Suprapubic skin (tissue), 4 donors: Measurements from ENCODE around the gene DCAF8. TPM values are rescaled to one million over a fixed set of nuclear protein-coding genes. Genes with fewer than 3 reads are reported as not detected.

Source experiments
- DNase-seq, 2 donors: peaks; one replicate each; pipeline ENCODE4 v3.0.0-alpha.2; 2019; ENCODE audit warnings: low spot score in 2 of 2
- H3K27ac ChIP-seq: fragments of 200-600 bp; sonication (generic); one replicate; pipeline ENCODE4 v1.5.1; 2019
- H3K27me3 ChIP-seq: fragments of 200-600 bp; sonication (generic); one replicate; pipeline ENCODE4 v1.5.1; 2019
- H3K36me3 ChIP-seq: fragments of 200-600 bp; sonication (generic); one replicate; pipeline ENCODE4 v1.5.1; 2019
- H3K4me1 ChIP-seq: fragments of 200-600 bp; sonication (generic); one replicate; pipeline ENCODE4 v1.5.1; 2019
- H3K4me3 ChIP-seq: fragments of 200-600 bp; sonication (generic); one replicate; pipeline ENCODE4 v1.5.1; 2019; ENCODE audit warnings: mild to moderate bottlenecking
- H3K9me3 ChIP-seq: fragments of 200-600 bp; sonication (generic); one replicate; pipeline ENCODE4 v1.5.1; 2019
- CTCF ChIP-seq, 2 donors: fragments of 200-600 bp in 1 of 2; fragments of 450-650 bp in 1 of 2; sonication (generic) in 1 of 2; IDR thresholded peaks; one replicate each; pipeline ENCODE4 v1.5.1; 2016 to 2019; ENCODE audit warnings: antibody characterized with exemption in 2 of 2, mild to moderate bottlenecking in 1 of 2, moderate library complexity in 1 of 2
- EP300 ChIP-seq: sonication (generic); formaldehyde crosslinking; IDR thresholded peaks from one replicate; pipeline ENCODE4 v1.6.1; 2017; ENCODE audit warnings: antibody characterized with exemption
- POLR2A ChIP-seq, 2 donors: fragments of 450-650 bp; IDR thresholded peaks; one replicate each; pipeline ENCODE4 v1.6.1; 2017; ENCODE audit warnings: antibody characterized with exemption in 2 of 2, mild to moderate bottlenecking in 2 of 2, moderate library complexity in 2 of 2
- POLR2AphosphoS5 ChIP-seq, 3 donors: sonication (generic); formaldehyde crosslinking; IDR thresholded peaks; one replicate each; pipeline ENCODE4 v1.6.1; 2017; ENCODE audit warnings: antibody characterized with exemption in 3 of 3
- WGBS: methylation state at CpG from one replicate; pipeline ENCODE4 v1.1.5; 2018; 5-methylcytosine and 5-hydroxymethylcytosine counted together
- total RNA-seq, 4 donors: library from RNA; depleted of rRNA; stranded (reverse); fragments of >200 nt; gene quantifications; one replicate each; pipeline ENCODE4 v1.1.0, GENCODE V29; 2016

Gene DCAF8
- total RNA-seq, 4 donors from 2014 or later = 98.3 to 402 (median 125) TPM

- Histone ChIP-seq H3K9me3 (no peaks in the 10 kb centered on the region), H3K36me3 (peaks cover 40% of the 10 kb centered on the region), H3K4me1 (peaks cover 61% of the 10 kb centered on the region), H3K4me3 (peak overlapping the region; percentile 8), H3K27ac (peak overlapping the region; percentile 25), H3K27me3 (no peaks in the 10 kb centered on the region)
- 56% methylated on average over 6 of the region's 6 CpGs for WGBS
- peak in 1 of 2 donors; percentile 44 for DNase-seq
- no peak for TF ChIP-seq POLR2A (IDR thresholded peaks at IDR 0.05)
- TF ChIP-seq EP300 = no peak
- TF ChIP-seq CTCF (IDR thresholded peaks at IDR 0.05) = no peak
- TF ChIP-seq POLR2AphosphoS5 (IDR thresholded peaks at IDR 0.05) = no peak
Observed at GRCh38 chr1:160208557-160209320, 53.6 kb downstream of the DCAF8 start.

DNA sequence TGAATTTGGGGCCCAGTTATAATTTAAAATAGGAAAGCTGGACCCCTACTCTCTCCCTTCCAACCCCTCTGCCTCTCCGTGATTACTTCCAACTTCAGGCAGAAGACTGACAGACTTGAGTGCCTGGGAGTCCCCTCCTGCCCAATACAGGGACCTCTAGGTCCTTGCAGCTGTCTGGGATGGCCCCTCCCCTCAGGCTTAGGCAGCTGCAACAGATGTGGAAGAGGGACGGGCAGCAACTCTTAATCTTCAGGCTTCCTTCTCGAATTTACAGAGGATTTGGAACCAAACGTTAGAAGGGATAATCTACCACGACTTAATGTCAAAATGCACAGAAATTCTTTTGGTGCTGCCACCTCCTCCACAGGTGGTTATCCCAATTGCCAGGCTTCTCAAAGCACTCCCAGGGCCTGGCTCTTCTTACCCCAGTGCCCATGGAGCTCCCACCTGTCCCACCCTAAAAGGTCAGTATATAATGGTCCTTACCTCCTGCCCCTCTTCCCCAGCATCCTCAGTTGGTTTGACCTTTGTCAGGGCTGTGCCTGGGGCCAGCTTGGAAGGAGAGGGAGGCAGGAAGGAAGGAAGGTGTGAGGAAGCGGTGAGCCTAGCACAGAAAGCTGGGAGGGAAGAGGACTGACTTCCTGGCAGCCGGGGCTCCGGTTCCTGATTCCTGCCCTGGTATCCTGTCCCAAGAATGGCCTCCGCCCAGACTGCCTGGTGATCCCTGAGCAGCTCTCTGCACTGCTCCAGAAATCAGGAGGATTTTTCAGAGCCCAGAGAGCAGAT lies 54.4 kb downstream of the DCAF8 start:
- H3K4me3 ChIP-seq = peak overlapping the region; percentile 8
- TF ChIP-seq POLR2A (IDR thresholded peaks at IDR 0.05) = no peak
- no peak for TF ChIP-seq CTCF (IDR thresholded peaks at IDR 0.05)
- peaks cover 32% of the 10 kb centered on the region for H3K36me3 ChIP-seq
- 56% methylated on average over 7 of the region's 9 CpGs for WGBS
- H3K27me3 ChIP-seq = no peaks in the 10 kb centered on the region
- no peaks in the 10 kb centered on the region for H3K9me3 ChIP-seq
- DNase-seq = peak in 1 of 2 donors; percentile 55
- peaks cover 61% of the 10 kb centered on the region for H3K4me1 ChIP-seq
- peak overlapping the region; percentile 25 for H3K27ac ChIP-seq

- H3K9me3 ChIP-seq = no peaks in the 10 kb centered on the region
- peak overlapping the region; percentile 87 for H3K4me3 ChIP-seq
- WGBS = 87% methylated on average over 4 of the region's 4 CpGs
- H3K27ac ChIP-seq = no peak overlapping the region
- TF ChIP-seq EP300 (no peak), POLR2A (IDR thresholded peaks at IDR 0.05) (no peak)
- H3K36me3 ChIP-seq = peaks cover 24% of the 10 kb centered on the region
- no peaks in the 10 kb centered on the region for H3K27me3 ChIP-seq
- DNase-seq = no peak
- H3K4me1 ChIP-seq = peaks cover 61% of the 10 kb centered on the region
Observed at GRCh38 chr1:160207118-160207650, 55.2 kb downstream of the DCAF8 start.

DNA sequence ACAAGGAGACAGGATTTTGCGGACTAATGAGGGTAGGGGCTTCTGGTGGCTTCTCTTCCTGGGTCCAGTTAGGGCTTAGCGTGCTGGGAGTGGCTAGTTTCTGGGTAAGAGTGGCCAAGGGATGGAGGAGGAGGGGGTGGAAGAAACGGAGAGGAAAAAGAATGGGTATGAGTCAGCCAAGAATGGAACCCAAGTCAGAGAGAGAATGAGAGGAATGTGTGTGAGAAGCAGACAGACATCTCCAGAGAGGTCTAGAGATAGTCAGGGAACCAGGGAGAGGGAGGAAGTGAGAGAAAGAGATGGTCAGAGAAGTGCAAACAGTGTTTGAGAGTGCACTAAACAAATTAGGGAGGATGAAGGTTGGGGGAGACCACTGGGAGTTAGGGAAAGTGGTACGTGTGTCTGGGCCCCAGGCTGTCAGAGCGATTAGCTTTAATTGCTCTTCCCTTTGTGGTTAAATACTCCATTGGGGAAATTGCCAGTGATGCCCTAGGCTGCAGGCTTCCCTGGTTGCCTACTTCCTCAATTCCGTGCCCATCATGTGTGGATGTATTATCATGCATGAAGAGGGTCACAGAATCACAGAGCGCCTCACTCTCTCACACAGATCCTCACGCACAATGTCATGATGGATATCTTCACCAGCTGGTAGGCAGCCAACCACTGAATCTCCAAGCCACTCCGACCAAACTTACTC lies 55.8 kb downstream of the DCAF8 start:
- no peak for TF ChIP-seq POLR2A (IDR thresholded peaks at IDR 0.05)
- no peak for TF ChIP-seq POLR2AphosphoS5 (IDR thresholded peaks at IDR 0.05)
- TF ChIP-seq CTCF (IDR thresholded peaks at IDR 0.05) = no peak
- TF ChIP-seq EP300 = no peak
- H3K4me1 ChIP-seq = peaks cover 61% of the 10 kb centered on the region
- peak in 1 of 2 donors; percentile 49 for DNase-seq
- peaks cover 20% of the 10 kb centered on the region for H3K36me3 ChIP-seq
- peak overlapping the region; percentile 87 for H3K4me3 ChIP-seq
- H3K27me3 ChIP-seq = no peaks in the 10 kb centered on the region
- peak overlapping the region; percentile 96 for H3K27ac ChIP-seq
- no peaks in the 10 kb centered on the region for H3K9me3 ChIP-seq
- WGBS = 40% methylated on average over 9 of the region's 9 CpGs

- Histone ChIP-seq H3K27me3 (no peaks in the 10 kb centered on the region), H3K9me3 (no peaks in the 10 kb centered on the region), H3K4me3 (peak overlapping the region; percentile 87), H3K36me3 (peaks cover 15% of the 10 kb centered on the region), H3K27ac (peak overlapping the region; percentile 96), H3K4me1 (peaks cover 61% of the 10 kb centered on the region)
- TF ChIP-seq CTCF (IDR thresholded peaks at IDR 0.05) = no peak
- no peak for TF ChIP-seq EP300
- TF ChIP-seq POLR2A (IDR thresholded peaks at IDR 0.05) = no peak
- no peak for TF ChIP-seq POLR2AphosphoS5 (IDR thresholded peaks at IDR 0.05)
- 3% methylated on average over 9 of the region's 9 CpGs for WGBS
- DNase-seq = peak; percentile 60 to 81
Observed at GRCh38 chr1:160206036-160206389, 56.3 kb downstream of the DCAF8 start.
